LNCaP clone FGC (cell line): ENCODE data around the gene GNAS.
A peak's percentile ranks its signal among the peaks of the same experiment; 100 is the strongest.

Experiments used
- DNase-seq: peaks from one replicate; pipeline ENCODE4 v3.0.0-alpha.2; 2011; ENCODE audit warnings: low read depth
- H3K4me3 ChIP-seq: 2 replicates; pipeline ENCODE4 v1.5.1; 2011; ENCODE audit warnings: mild to moderate bottlenecking, low read depth, low read length, control low read depth
- TF ChIP-seq, protein P1 (sequence below): IDR thresholded peaks from 2 replicates; pipeline ENCODE4 v1.5.1; 2012; ENCODE audit warnings: mild to moderate bottlenecking; ENCODE audit not compliant: control insufficient read depth, insufficient read depth; ENCODE audit errors: extremely low read depth

Gene GNAS

DNA sequence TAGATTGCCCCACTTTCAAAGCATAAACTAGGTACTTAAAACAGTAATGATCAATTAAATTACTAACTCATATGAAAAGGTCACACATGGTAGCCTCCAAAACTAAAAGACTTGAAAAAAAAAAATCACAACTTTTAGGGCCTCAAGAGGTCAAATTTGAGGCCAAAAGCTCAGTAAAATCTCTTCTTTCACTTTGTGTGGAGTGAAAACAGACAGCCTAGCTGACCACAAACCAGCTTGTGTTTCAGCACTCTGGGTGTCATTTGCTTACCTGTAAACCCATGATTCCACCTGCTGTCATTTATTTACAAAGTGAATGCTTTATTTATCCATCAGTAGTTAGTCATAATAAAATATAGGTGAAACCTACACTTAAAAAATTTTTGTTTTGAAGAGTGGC is 34.0 kb downstream of the GNAS start:
- DNase-seq: no peak
- H3K4me3 ChIP-seq: no peak overlapping the region
- TF ChIP-seq, protein P1, sequence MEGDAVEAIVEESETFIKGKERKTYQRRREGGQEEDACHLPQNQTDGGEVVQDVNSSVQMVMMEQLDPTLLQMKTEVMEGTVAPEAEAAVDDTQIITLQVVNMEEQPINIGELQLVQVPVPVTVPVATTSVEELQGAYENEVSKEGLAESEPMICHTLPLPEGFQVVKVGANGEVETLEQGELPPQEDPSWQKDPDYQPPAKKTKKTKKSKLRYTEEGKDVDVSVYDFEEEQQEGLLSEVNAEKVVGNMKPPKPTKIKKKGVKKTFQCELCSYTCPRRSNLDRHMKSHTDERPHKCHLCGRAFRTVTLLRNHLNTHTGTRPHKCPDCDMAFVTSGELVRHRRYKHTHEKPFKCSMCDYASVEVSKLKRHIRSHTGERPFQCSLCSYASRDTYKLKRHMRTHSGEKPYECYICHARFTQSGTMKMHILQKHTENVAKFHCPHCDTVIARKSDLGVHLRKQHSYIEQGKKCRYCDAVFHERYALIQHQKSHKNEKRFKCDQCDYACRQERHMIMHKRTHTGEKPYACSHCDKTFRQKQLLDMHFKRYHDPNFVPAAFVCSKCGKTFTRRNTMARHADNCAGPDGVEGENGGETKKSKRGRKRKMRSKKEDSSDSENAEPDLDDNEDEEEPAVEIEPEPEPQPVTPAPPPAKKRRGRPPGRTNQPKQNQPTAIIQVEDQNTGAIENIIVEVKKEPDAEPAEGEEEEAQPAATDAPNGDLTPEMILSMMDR: no peak

DNA sequence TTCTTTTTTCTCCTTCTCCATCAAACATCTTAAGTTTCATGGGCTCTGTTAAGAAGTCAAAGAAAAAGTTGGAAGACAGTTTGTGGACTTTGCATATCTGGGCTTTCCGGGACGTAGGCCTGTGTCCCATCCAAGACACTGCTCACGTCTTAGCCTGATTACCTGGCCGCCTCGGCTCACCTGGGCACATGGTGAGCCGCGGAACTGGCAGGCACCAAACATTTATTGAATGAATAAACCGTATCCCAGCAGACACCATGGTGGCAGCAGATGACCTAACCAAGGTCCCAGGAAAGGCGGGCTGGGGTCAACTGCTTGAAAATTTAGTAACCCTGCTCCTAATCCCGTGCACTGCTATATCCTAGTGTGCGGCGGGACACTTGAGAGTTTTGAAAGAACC is 35.6 kb downstream of the GNAS start:
- TF ChIP-seq, protein P1: no peak
- no peak for DNase-seq
- peak overlapping the region; percentile 75 for H3K4me3 ChIP-seq

DNA sequence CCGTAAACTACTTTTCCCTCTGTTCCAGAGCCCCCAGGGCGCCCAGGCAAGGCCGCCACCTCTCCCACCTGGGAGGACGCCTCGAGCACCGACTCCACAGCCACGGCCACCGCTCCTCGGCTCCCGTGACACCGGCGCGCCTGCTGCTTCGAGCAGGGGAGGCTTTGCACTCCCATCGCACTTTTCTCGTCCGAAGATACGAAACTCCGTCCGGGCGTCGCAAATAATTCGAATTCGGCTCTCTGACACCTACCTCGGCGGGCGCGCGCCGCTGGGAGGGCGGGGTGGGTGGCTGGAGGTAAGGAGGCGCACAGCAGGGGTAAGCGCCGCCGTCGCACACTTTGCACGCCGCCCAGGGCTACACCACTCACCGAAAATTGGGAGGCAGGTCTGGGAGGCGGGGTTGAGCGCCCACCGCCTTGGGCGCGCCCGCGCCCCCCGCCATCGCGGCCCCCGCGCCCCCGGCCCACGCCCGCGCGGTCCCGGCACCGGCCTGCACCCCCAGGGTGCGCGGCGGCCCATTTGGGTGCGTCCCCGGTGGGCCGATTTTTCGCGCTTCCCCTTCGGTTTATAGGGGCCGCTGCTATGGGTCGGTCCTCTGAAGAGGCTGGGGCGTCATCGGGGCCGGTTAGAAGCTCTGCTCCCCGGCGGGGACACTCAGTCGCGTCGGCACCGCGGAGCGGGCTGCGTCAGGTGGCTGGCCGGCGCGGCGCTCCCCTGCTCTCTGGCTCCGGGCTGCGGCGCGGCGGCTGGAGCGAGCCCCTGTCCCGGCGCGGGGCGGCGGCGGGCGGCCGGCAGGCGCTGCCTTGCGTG is 36.2 kb downstream of the GNAS start:
- TF ChIP-seq, protein P1: no peak
- DNase-seq: no peak
- peak overlapping the region; percentile 75 for H3K4me3 ChIP-seq

DNA sequence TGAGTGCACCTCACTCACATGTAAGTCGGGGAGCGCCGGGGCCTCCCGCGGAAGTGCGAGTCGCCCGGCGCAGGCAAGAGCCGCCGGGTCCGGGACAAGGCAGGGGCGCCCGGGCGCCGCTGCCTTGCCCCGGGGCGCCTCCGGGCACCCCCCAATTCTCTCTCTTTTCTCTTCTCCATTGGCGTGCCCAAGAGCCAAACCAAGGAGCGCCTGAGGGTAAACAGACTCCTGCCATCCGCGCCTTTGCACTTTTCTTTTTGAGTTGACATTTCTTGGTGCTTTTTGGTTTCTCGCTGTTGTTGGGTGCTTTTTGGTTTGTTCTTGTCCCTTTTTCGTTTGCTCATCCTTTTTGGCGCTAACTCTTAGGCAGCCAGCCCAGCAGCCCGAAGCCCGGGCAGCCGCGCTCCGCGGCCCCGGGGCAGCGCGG is 36.8 kb downstream of the GNAS start:
- DNase-seq: no peak
- TF ChIP-seq, protein P1: no peak
- H3K4me3 ChIP-seq: peak overlapping the region; percentile 50

DNA sequence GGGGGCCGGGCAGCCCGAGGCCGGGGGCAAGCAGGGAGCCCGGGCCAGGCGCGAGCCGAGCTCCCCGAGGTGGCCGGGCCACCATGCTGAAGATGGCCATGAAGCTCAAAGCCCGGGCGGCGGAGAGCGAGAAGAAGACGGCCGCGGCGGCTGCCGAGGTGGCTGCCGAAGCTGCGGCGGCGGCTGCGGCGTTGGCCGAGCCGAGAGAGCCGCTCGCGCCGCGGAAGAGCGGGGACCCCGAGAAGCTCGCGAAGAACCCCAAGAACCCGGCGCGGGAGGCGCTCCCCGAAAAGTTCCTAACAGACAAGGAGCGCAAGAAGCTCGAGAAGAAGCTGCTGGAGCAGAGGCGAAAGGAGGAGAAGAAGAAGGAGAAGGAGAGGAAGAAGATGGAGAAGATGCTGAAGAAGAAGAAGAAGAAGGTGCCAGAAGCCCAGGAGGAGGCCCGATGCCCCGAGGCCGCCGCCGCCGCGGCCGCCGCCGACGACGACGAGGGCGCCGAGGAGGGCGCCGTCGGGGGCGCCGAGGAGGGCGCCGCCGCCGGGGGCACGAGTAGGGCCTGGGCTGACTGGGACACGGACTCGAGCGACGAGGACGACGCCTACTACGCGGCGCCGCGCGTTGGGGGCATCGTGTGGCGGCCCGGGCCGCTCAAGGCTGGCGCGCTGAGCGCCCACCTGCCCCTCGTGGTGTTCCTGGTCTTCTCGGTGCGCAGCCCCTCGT is 37.4 kb downstream of the GNAS start:
- TF ChIP-seq, protein P1: no peak
- DNase-seq: no peak
- H3K4me3 ChIP-seq: peak overlapping the region; percentile 50

DNA sequence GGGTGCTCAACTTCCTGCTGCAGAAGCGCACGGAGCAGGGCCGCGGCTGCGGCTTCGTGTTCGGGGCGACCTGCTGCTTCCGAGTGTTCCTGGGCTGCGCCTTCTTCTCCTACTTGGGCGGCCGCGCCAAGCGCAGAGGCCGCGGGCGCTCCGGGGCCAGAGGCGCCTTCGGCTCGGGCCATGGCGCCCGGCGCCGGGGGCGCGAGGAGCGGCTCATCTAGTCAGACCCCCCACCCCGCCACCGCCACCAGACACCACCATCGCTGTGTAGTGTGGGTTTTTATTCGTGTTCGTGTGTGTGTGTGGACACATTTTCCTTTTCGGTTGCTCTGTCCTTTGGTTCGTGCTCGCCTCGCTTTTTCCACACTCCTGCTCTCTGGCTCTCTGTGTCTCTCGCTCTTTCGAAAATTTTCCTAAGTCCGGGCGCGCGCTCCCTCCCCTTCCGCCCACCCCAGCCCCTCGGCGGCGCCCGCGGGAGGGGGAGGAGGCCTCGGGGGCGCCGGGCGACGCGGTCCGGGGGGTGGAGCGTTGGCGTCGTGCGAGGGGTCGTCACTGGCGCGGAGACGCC is 38.1 kb downstream of the GNAS start:
- H3K4me3 ChIP-seq: peak overlapping the region; percentile 50
- no peak for DNase-seq
- TF ChIP-seq, protein P1: no peak
